ENCODE data around the gene TAP1.
"Not testable (repeated sequence)": the region's sequence is repeated elsewhere in the genome, so short reads cannot be mapped to it uniquely, and the experiment has no call there.

Gene TAP1

DNA sequence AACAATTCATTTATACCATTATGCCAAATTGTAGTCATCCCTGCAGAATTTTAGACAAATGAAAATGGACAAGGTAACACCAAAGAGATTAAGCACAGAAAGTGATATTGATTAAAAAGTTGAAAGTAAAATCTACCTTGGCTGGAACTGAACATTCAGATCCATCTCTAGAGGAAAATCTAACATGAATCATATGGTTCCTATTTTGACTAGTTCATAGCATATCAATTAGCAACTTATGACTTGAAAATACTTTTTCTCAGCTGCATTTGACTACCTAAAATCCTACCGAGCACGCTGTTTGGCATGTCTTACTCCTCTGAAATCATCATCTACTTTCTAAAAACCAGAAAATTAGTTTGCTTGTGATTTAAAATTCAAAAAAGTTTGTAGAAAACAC lies 23.1 kb upstream of the TAP1 start:
- TF ChIP-seq POLR2A (IDR thresholded peaks at IDR 0.05; ENCODE audit: low read depth, low read length) = no peak
- DNase-seq (ENCODE audit: insufficient read length, low spot score) (no peak), FAIRE-seq (no peak)

DNA sequence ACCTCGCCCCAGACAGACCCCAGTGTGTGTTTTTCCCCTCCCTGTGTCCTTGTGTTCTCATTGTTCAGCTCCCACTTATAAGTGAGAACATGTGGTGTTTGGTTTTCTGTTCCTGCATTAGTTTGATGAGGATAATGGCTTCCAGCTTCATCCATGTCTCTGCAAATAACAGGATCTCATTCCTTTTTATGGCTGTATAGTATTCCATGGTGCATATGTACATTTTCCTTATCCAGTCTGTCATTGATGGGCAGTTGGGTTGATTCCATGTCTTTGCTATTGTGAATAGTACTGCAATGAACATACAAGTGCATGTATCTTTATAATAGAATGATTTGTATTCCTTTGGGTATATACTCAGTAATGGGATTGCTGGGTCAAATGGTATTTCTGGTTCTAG lies 20.4 kb upstream of the TAP1 start:
- not testable (repeated sequence) for DNase-seq (ENCODE audit: insufficient read length, low spot score); FAIRE-seq

DNA sequence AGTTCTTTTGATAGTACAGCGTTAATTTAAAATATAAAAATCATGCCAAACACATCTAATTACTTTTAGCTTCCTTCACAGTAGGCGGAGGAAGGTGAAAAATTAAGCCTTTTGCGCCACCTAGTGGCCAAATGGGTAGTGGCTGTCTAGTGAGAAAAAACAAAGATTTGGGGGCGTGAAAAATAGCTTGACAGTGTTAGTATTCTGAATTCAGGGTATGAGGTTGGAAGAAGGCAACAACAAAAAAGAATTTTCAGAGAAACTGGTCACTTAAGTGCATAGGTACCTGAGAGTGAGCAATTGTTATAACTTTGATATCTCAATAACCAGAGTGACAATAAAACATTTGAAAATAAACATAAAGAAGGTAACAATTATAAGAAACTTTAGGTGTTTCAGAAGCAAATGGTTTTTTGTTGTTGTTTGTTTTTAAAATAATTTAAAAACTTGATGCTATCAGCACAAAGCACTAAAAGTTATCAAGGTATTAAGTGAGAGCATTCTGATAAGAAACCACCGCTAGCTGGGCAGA lies 14.8 kb upstream of the TAP1 start:
- DNase-seq (ENCODE audit: insufficient read length, low spot score) = no peak
- no peak for TF ChIP-seq POLR2A (IDR thresholded peaks at IDR 0.05; ENCODE audit: low read depth, low read length)
- peak; percentile 97 for FAIRE-seq

DNA sequence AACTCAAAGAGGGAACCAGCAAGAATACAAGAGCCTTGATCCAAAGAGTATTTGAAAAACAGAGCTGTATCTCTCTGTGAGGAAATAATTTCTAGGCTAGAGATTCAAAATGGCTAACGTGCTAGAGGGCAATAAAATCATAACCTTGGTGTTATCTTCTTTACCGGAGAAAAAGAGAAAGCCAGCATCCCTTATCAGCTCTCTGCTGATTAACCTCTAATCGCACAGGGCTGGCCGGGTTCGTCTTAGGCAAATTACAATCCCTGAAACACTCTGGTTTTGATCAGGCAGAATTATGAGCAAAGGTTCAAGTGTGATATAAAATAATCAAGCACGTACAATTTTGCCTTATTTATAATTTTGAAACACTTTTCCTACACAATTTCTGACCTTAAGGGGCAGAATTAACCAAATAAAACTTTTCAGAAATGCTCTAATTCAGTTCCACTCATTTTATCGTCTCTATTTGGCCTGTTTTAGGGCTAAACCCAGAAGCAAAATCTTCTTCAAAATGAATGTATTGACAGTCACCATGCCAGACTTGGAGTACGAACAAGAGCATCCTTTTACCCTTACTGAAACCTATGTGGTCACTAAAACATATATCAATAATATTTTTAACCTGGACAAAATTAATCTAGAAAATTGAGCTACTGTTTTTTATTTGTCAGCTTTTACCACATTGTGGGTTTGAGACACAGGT lies 14.2 kb upstream of the TAP1 start:
- TF ChIP-seq POLR2A (IDR thresholded peaks at IDR 0.05; ENCODE audit: low read depth, low read length) = no peak
- FAIRE-seq (no peak), DNase-seq (ENCODE audit: insufficient read length, low spot score) (no peak)

DNA sequence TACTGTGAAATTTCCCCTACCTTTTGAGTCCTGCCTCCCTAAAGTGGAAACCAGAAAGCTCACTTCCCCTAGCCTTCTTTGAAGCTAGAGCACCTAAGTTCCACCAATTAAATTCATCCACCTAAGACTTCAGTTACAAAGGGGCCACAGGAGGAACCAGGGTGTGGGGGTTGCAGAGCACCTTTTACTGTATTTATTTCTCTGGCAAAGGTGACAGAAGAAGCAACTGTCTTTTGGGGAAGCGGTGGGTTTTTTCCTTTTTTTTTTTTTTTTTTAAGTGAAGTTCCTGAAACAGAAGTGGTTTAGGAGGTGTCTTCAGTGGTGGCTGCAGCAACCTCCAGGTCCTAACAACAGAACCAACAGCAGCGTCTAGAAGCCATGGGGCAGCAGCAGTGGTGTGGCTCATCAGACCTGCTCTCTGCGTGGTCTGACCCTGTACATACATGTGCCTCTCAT lies 13.5 kb upstream of the TAP1 start:
- FAIRE-seq (no peak), DNase-seq (ENCODE audit: insufficient read length, low spot score) (no peak)
- no peak for TF ChIP-seq POLR2A (IDR thresholded peaks at IDR 0.05; ENCODE audit: low read depth, low read length)

DNA sequence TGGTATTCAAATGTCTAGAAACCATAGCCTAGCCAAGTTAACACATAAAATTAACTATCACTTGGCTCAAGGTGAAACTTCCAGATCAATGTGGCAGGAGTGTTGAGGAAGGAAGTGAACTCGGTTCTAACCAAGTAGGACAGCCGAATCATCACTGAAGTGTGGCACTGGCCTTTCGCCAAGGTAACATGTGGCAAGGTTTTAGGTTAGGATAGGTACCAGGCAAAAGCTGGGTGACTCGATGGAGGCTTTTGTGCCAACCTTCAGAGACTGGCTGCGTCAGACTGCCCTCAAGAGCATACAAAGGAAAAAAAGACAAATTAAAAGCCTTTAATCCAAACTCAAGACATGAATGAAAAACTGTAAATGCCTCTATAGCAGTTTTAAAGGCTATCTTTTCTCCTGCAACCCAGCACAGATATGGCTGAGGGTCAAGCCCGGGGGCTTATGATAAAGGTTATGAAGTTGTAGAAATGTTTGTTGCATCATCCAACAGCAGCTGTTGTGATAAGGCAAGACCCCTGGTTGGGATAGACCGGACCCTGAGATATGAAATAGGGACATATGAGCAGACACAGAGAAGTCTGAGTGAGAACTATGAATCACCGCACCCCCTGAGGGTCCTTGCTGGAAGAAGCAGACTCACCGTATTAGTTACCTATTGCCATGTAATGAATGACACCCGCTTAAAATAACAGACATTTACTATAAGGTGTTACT lies 12.4 kb upstream of the TAP1 start:
- DNase-seq (ENCODE audit: insufficient read length, low spot score) (no peak), FAIRE-seq (no peak)
- no peak for TF ChIP-seq POLR2A (IDR thresholded peaks at IDR 0.05; ENCODE audit: low read depth, low read length)

DNA sequence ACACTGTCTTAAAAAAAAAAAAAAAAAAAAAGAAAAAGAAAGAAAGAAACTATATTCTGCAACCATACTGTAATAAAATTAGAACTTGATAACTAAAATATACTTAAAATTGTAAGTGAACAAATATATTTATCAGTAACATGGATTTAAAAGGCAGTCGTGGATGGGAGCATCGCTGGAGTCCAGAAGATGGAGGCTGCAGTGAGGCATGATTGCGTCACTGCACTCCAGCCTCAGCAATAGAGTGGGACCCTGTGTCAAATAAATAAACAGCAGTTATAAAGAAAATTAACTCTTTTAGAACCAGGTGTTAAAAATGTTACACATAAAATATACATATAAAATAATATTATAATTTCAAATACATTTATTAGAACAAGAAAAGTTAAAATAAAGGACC lies 9.2 kb upstream of the TAP1 start:
- no peak for DNase-seq (ENCODE audit: insufficient read length, low spot score)
- TF ChIP-seq POLR2A (IDR thresholded peaks at IDR 0.05; ENCODE audit: low read depth, low read length) = no peak
- no peak for FAIRE-seq

DNA sequence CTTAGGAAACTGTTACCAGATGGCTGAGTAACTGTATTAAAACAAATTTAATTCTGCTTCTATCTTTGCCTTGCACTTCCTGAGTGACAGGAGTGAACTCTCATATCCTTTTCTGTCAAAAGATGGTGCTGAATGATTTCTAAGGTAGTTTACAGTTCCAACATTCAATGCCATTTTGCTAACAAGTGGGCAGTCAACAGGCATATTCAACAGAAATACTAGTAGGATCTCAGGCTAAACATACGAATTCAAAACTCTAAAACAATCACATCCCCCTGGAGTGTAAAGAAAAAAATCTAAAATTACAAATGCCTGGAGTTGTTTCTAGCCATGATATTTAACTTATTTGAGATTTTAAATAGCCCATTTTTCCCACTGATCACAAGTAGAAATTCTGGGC lies 7.2 kb upstream of the TAP1 start:
- FAIRE-seq = no peak
- TF ChIP-seq POLR2A (IDR thresholded peaks at IDR 0.05; ENCODE audit: low read depth, low read length) = no peak
- no peak for DNase-seq (ENCODE audit: insufficient read length, low spot score)

DNA sequence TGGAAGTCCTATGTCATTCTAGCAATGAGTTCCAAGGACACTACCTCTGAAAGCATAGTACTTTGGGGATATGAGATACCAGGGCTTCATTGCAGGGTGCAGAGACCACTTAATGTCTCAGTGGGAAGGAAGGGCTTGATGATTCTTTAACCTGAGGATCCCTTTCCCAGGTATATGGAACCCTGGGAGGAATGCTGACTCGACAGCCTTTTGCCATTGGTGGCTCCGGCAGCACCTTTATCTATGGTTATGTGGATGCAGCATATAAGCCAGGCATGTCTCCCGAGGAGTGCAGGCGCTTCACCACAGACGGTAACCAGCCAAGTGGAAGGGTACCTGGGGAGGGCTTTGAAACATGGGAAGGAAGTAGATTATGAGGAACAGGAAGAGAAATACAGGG lies 4.7 kb upstream of the TAP1 start:
- TF ChIP-seq POLR2A (IDR thresholded peaks at IDR 0.05; ENCODE audit: low read depth, low read length) = no peak
- FAIRE-seq = no peak
- DNase-seq (ENCODE audit: insufficient read length, low spot score) = no peak

DNA sequence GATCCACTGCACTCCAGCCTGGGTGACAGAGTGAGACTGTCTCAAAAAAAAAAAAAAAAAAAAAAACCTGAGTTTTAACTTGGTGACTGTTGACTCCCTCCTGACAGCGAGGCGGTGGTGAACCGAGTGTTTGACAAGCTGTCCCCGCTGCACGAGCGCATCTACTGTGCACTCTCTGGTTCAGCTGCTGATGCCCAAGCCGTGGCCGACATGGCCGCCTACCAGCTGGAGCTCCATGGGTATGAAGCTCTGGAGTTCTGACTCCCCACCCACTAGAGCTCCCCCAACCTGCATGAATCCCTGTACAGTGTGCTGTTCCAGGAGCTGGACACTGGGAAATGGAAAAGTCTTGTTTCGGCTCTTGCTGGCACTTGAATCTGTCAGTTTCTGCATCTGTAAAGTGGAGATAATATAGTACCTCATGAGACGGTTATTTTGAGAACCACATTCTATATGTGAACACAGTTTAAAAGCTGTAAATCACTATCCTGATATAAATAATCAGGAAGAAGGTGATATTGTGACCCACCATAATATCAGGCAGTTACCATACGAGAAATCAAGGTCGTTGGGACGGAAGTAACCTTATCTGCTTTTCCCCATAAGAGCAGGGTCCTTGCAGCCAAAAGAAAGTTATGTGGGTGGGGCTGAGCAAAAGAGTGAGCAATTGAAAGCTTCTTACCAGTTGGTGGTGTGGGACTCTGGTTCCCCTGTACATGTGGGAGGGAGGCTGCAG lies 3.8 kb upstream of the TAP1 start:
- TF ChIP-seq POLR2A (IDR thresholded peaks at IDR 0.05; ENCODE audit: low read depth, low read length) = no peak
- DNase-seq (ENCODE audit: insufficient read length, low spot score) (no peak), FAIRE-seq (no peak)

DNA sequence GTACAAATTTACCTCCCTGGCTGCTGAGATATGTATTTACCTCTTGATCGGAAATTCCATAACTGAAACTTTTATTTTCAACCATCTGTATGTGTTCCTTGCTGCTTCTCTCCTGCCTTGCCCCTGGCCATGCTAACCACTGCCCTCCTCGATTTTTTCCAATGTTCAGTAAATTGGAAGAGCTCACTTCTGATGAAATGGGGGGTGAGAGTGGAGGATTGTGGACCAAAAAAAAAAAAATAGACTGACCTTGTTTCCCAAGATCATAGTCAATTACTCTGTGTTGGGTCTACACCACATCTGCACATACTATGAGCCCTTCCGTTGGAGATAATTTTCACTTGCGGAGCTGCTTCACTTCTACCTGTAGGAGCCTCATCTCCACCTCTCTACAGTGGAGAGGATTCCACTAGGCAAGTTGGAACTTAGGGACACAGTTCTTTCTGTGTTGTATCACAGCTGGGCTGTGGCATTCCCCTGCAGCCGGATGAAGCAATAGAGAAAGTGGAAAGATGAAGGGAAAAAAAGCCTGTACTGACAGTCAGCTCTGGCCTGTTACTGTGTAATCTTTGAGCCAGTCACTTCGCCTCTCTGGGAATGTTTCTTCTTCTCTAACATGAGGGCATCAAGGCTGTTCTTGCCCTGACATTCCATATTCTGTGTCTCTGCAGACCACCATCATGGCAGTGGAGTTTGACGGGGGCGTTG lies 2.1 kb upstream of the TAP1 start:
- TF ChIP-seq POLR2A (IDR thresholded peaks at IDR 0.05; ENCODE audit: low read depth, low read length) = no peak
- DNase-seq (ENCODE audit: insufficient read length, low spot score) (no peak), FAIRE-seq (no peak)

DNA sequence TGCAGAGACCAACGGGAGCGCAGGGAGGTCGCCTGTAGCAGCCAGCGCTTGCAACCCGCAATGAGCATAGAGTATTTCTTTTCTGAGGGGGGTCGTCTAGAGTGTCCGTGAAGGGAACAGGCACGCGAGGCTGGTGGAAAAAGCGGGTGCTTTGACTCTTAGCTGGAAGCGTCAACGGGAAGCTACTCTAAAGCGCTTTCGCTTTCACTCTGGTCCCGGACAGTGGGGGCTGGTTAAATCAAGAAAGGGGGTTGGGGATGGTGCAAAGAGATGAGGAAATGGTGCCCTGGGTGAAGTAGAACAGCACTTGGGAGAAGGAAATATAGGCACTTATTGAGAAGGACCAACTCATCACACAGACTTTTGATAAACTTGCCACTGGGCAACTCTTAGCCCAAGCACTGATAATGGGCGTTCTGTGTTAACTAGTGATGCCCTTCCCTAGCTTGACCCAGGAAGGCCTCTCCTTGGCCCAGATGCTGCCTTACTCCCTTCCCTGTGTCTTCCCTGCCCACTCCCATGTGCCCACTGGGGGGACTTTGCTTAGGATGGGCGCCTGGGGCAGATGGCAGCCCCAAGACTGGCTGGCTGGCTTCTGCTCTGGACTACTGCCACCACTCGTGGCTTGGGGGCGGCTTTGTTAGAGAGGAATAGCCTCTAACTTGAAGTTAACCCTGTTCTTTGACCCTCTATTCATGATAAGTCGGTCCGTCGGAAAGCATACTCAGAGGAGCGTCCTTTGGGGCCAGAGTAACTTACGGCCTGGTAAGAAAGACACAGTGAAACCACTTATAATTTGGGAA lies 1.1 kb upstream of the TAP1 start:
- peak; percentile 24 for DNase-seq (ENCODE audit: insufficient read length, low spot score)
- FAIRE-seq = no peak
- TF ChIP-seq POLR2A (IDR thresholded peaks at IDR 0.05; ENCODE audit: low read depth, low read length) = no peak
